ENCODE measurements around the gene VTN. TPM values are rescaled to one million over a fixed set of nuclear protein-coding genes. Genes with fewer than 3 reads are reported as not detected.

VTN gene
- total and polyA plus RNA-seq, 2 donors from 2014 or later = 0.98 to 3.5 TPM

DNA sequence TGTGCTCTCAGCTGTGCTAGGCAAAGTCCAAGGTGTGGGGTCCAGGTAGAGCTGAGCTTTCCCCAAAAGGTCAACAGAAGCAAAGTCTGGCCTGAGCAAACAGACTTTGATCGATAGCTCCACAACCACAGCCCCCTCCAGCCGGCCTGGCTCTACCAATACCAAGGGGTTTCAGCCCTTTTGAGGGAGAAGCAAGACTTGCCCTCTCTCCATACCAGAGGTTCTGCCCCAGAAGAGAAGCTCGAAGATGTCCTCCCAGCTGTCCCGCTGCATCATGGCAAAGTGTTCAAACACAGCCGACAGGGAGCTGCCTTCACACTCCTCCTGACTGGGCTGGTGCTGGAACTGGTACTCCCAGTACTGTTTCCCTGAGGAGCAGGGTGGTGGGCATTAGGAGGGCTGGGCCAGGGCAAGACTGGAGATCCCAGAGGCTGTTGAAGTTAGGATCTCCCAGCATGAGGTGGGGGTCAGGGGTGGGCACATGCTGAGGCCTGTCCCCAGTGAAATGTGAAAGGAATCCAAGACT lies 1.7 kb downstream of the VTN start:
- Histone ChIP-seq H3K27ac (ENCODE audit: low read depth in 2 of 2, low read length in 2 of 2) (no peak overlapping the region), H3K36me3 (ENCODE audit: control insufficient read depth in 2 of 3, insufficient read depth in 3 of 3, low read length in 3 of 3) (peaks cover 0 to 4% (median under 1%) of the 10 kb centered on the region in 3 donors), H3K9me3 (ENCODE audit: control insufficient read depth in 2 of 3, insufficient read depth in 1 of 3, low read length in 3 of 3) (no peaks in the 10 kb centered on the region), H3K4me1 (ENCODE audit: control insufficient read depth in 2 of 3, insufficient read depth in 2 of 3, low read depth in 1 of 3, low read length in 3 of 3) (peaks cover 0 to 17% (median 3%) of the 10 kb centered on the region in 3 donors), H3K27me3 (ENCODE audit: control insufficient read depth, insufficient read depth, low read length) (no peaks in the 10 kb centered on the region), H3K4me3 (ENCODE audit: low read length in 3 of 3) (no peak overlapping the region), H3K9ac (ENCODE audit: low read length in 3 of 3) (no peak overlapping the region)
- DNase-seq (no peak), FAIRE-seq (no peak)
- TF ChIP-seq, protein P1, sequence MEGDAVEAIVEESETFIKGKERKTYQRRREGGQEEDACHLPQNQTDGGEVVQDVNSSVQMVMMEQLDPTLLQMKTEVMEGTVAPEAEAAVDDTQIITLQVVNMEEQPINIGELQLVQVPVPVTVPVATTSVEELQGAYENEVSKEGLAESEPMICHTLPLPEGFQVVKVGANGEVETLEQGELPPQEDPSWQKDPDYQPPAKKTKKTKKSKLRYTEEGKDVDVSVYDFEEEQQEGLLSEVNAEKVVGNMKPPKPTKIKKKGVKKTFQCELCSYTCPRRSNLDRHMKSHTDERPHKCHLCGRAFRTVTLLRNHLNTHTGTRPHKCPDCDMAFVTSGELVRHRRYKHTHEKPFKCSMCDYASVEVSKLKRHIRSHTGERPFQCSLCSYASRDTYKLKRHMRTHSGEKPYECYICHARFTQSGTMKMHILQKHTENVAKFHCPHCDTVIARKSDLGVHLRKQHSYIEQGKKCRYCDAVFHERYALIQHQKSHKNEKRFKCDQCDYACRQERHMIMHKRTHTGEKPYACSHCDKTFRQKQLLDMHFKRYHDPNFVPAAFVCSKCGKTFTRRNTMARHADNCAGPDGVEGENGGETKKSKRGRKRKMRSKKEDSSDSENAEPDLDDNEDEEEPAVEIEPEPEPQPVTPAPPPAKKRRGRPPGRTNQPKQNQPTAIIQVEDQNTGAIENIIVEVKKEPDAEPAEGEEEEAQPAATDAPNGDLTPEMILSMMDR (IDR thresholded peaks at IDR 0.05; ENCODE audit: borderline replicate concordance, extremely low read depth, insufficient read depth) = no peak
- intact Hi-C loops (cut with DNase I) = no loop called here

DNA sequence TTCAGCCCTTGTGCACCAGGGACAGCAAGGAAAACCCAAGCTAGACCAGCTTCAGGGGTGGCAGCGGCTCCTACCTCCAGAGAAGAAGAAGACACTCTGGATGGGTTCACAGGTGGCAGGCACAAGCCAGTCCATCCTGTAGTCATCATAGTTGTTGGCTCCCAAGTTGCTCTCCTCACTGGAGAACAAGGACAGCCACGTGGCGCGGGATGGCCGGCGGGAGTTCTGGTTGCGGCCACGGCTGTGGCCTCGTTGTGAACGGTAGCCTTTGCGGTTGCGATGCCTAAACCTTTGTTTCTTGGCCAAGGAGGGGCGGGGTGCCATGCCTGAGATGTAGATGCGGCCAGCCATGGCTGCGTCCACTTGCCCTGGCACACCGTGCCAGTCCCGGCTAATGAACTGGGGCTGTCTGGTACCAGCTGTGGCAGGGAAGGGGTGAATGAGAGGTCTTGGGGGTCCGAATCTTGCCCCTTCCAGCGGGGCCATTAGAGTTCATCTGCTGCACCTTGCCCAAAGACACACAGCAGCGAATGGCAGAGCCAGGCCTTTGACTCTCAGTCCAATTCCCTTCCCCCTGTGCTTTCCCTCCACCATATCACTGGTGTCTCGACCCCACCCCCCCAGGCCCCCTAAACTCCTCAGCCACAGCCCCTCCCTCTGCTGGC lies 2.3 kb downstream of the VTN start:
- DNase-seq (peak in 1 of 5 donors; percentile 11), FAIRE-seq (no peak)
- no peak overlapping the region for H3K27ac ChIP-seq (ENCODE audit: low read depth in 2 of 2, low read length in 2 of 2)
- intact Hi-C loops (cut with DNase I) = no loop called here
- H3K9ac ChIP-seq (ENCODE audit: low read length in 3 of 3) = no peak overlapping the region
- TF ChIP-seq, protein P1 (IDR thresholded peaks at IDR 0.05; ENCODE audit: borderline replicate concordance, extremely low read depth, insufficient read depth) = no peak
- H3K4me3 ChIP-seq (ENCODE audit: low read length in 3 of 3) = no peak overlapping the region
- no peaks in the 10 kb centered on the region for H3K9me3 ChIP-seq (ENCODE audit: control insufficient read depth in 2 of 3, insufficient read depth in 1 of 3, low read length in 3 of 3)
- H3K36me3 ChIP-seq (ENCODE audit: control insufficient read depth in 2 of 3, insufficient read depth in 3 of 3, low read length in 3 of 3) = peaks cover 0 to 9% (median 6%) of the 10 kb centered on the region in 3 donors
- no peaks in the 10 kb centered on the region for H3K27me3 ChIP-seq (ENCODE audit: control insufficient read depth, insufficient read depth, low read length)
- H3K4me1 ChIP-seq (ENCODE audit: control insufficient read depth in 2 of 3, insufficient read depth in 2 of 3, low read depth in 1 of 3, low read length in 3 of 3) = peaks cover 0 to 16% (median 3%) of the 10 kb centered on the region in 3 donors

DNA sequence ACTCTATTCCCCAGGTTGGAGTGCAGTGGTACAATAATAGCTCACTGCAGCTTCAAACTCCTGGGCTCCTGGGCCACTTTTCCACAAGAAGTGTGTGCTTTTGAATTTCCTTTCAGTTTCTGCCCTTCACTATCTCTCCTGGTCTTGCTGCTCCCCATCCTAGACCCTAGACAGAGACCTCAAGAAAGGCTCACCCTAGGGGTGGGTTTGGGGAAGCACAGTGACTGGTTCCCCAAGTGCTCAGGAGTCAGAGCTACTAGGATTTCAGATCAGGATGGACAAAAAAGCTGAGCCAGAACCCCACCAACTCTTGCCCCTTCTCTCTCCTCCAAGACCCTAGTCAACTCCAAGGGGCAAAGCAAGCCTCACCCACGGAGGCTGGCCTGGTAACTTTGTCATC lies 3.5 kb downstream of the VTN start:
- TF ChIP-seq, protein P1 (IDR thresholded peaks at IDR 0.05; ENCODE audit: borderline replicate concordance, extremely low read depth, insufficient read depth) = no peak
- no peaks in the 10 kb centered on the region for H3K9me3 ChIP-seq (ENCODE audit: control insufficient read depth in 2 of 3, insufficient read depth in 1 of 3, low read length in 3 of 3)
- FAIRE-seq (no peak), DNase-seq (no peak)
- H3K9ac ChIP-seq (ENCODE audit: low read length in 3 of 3) = no peak overlapping the region
- H3K36me3 ChIP-seq (ENCODE audit: control insufficient read depth in 2 of 3, insufficient read depth in 3 of 3, low read length in 3 of 3) = peaks cover 0 to 16% (median 10%) of the 10 kb centered on the region in 3 donors
- H3K4me3 ChIP-seq (ENCODE audit: low read length in 3 of 3) = no peak overlapping the region
- H3K27me3 ChIP-seq (ENCODE audit: control insufficient read depth, insufficient read depth, low read length) = no peaks in the 10 kb centered on the region
- intact Hi-C loops (cut with DNase I) = no loop called here
- H3K27ac ChIP-seq (ENCODE audit: low read depth in 2 of 2, low read length in 2 of 2) = no peak overlapping the region
- peaks cover 0 to 8% (median 3%) of the 10 kb centered on the region in 3 donors for H3K4me1 ChIP-seq (ENCODE audit: control insufficient read depth in 2 of 3, insufficient read depth in 2 of 3, low read depth in 1 of 3, low read length in 3 of 3)
